HG03108 (cell line): Measurements from ENCODE around the gene QKI.

Experiments
- ATAC-seq: cut with Tn5 transposase; IDR thresholded peaks from one replicate; pipeline ENCODE4 v1.9.1; 2021; ENCODE audit warnings: moderate library complexity; ENCODE audit not compliant: unreplicated experiment

QKI gene

GRCh38 chr6:163605385-163606097, 191.0 kb downstream of the QKI start:
- ATAC-seq, result no peak

GRCh38 chr6:163607792-163608191, 193.3 kb downstream of the QKI start:
- no peak for ATAC-seq

- ATAC-seq, result no peak
Observed at GRCh38 chr6:163608204-163608644, 193.7 kb downstream of the QKI start.

- ATAC-seq, result no peak
Observed at GRCh38 chr6:163612200-163612599, 197.7 kb downstream of the QKI start.

GRCh38 chr6:163613025-163613424, 198.5 kb downstream of the QKI start:
- ATAC-seq, result no peak

- no peak for ATAC-seq
Observed at GRCh38 chr6:163613668-163614067, 199.2 kb downstream of the QKI start.

- ATAC-seq, result no peak
Observed at GRCh38 chr6:163616452-163616851, 201.9 kb downstream of the QKI start.

- no peak for ATAC-seq
Observed at GRCh38 chr6:163617549-163617948, 203.0 kb downstream of the QKI start.

GRCh38 chr6:163620101-163620500, 205.6 kb downstream of the QKI start:
- ATAC-seq, result no peak

GRCh38 chr6:163620670-163621330, 206.3 kb downstream of the QKI start:
- no peak for ATAC-seq

GRCh38 chr6:163625265-163625664, 210.7 kb downstream of the QKI start:
- ATAC-seq, result no peak

- no peak for ATAC-seq
Observed at GRCh38 chr6:163626073-163626867, 211.8 kb downstream of the QKI start.

- ATAC-seq, result no peak
Observed at GRCh38 chr6:163627274-163628062, 212.9 kb downstream of the QKI start.
